Measurements from ENCODE around the gene VPS13A.
A peak's percentile ranks its signal among the peaks of the same experiment; 100 is the strongest.

The VPS13A gene

GRCh38 chr9:77451507-77451906, 274.2 kb downstream of the VPS13A start:
- no peak for DNase-seq (ENCODE audit: low spot score in 2 of 2)
- Histone ChIP-seq H3K27me3 (ENCODE audit: low read depth) (no peaks in the 10 kb centered on the region), H3K4me3 (no peak overlapping the region), H3K36me3 (replicated peaks) (no peaks in the 10 kb centered on the region), H3K9me3 (no peaks in the 10 kb centered on the region), H3K4me1 (no peaks in the 10 kb centered on the region)
- in situ Hi-C loops (cut with MboI; ENCODE audit: low sequenced_read_pairs), result loop anchor here (10.0 kb wide), 1 partner anchor 293 kb away; no protein-coding TSS in a partner anchor

- in situ Hi-C loops (cut with MboI; ENCODE audit: low sequenced_read_pairs), result loop anchor here (10.0 kb wide), 1 partner anchor 291 kb away; no protein-coding TSS in a partner anchor
- Histone ChIP-seq H3K36me3 (replicated peaks) (no peaks in the 10 kb centered on the region), H3K4me1 (no peaks in the 10 kb centered on the region), H3K9me3 (no peaks in the 10 kb centered on the region), H3K4me3 (no peak overlapping the region), H3K27me3 (ENCODE audit: low read depth) (no peaks in the 10 kb centered on the region)
- DNase-seq (ENCODE audit: low spot score in 2 of 2), result no peak
Observed at GRCh38 chr9:77453825-77454647, 276.7 kb downstream of the VPS13A start.

GRCh38 chr9:77454663-77455062, 277.3 kb downstream of the VPS13A start:
- no peak for DNase-seq (ENCODE audit: low spot score in 2 of 2)
- Histone ChIP-seq H3K4me1 (no peaks in the 10 kb centered on the region), H3K27me3 (ENCODE audit: low read depth) (no peaks in the 10 kb centered on the region), H3K9me3 (no peaks in the 10 kb centered on the region), H3K36me3 (replicated peaks) (no peaks in the 10 kb centered on the region), H3K4me3 (no peak overlapping the region)
- in situ Hi-C loops (cut with MboI; ENCODE audit: low sequenced_read_pairs), result loop anchor here (10.0 kb wide), 1 partner anchor 290 kb away; no protein-coding TSS in a partner anchor

GRCh38 chr9:77455312-77455927, 278.1 kb downstream of the VPS13A start:
- Histone ChIP-seq H3K4me3 (no peak overlapping the region), H3K9me3 (no peaks in the 10 kb centered on the region), H3K27me3 (ENCODE audit: low read depth) (no peaks in the 10 kb centered on the region), H3K36me3 (replicated peaks) (no peaks in the 10 kb centered on the region), H3K4me1 (no peaks in the 10 kb centered on the region)
- DNase-seq (ENCODE audit: low spot score in 2 of 2), result peak; percentile 29 to 77
- in situ Hi-C loops (cut with MboI; ENCODE audit: low sequenced_read_pairs), result loop anchor here (10.0 kb wide), 1 partner anchor 289 kb away; no protein-coding TSS in a partner anchor

- Histone ChIP-seq H3K4me1 (no peaks in the 10 kb centered on the region), H3K27me3 (ENCODE audit: low read depth) (no peaks in the 10 kb centered on the region), H3K4me3 (no peak overlapping the region), H3K9me3 (no peaks in the 10 kb centered on the region), H3K36me3 (replicated peaks) (no peaks in the 10 kb centered on the region)
- in situ Hi-C loops (cut with MboI; ENCODE audit: low sequenced_read_pairs), result loop anchor here (10.0 kb wide), 1 partner anchor 288 kb away; no protein-coding TSS in a partner anchor
- DNase-seq (ENCODE audit: low spot score in 2 of 2), result peak; percentile 67 to 89
Observed at GRCh38 chr9:77456829-77457437, 279.6 kb downstream of the VPS13A start.

- H3K9me3 ChIP-seq, result no peaks in the 10 kb centered on the region
- peak; percentile 74 to 83 for DNase-seq (ENCODE audit: low spot score in 2 of 2)
- H3K4me1 ChIP-seq, result no peaks in the 10 kb centered on the region
- in situ Hi-C loops (cut with MboI; ENCODE audit: low sequenced_read_pairs), result loop anchor here (10.0 kb wide), 1 partner anchor 287 kb away; no protein-coding TSS in a partner anchor
- H3K27me3 ChIP-seq (ENCODE audit: low read depth), result no peaks in the 10 kb centered on the region
- no peak overlapping the region for H3K4me3 ChIP-seq
- no peaks in the 10 kb centered on the region for H3K36me3 ChIP-seq (replicated peaks)
Observed at GRCh38 chr9:77457916-77458592, 280.7 kb downstream of the VPS13A start.

GRCh38 chr9:77460938-77461337, 283.6 kb downstream of the VPS13A start:
- no peaks in the 10 kb centered on the region for H3K4me1 ChIP-seq
- no peak overlapping the region for H3K4me3 ChIP-seq
- DNase-seq (ENCODE audit: low spot score in 2 of 2), result no peak
- no peaks in the 10 kb centered on the region for H3K9me3 ChIP-seq
- H3K27me3 ChIP-seq (ENCODE audit: low read depth), result no peaks in the 10 kb centered on the region
- in situ Hi-C loops (cut with MboI; ENCODE audit: low sequenced_read_pairs), result no loop called here
- no peaks in the 10 kb centered on the region for H3K36me3 ChIP-seq (replicated peaks)

- Histone ChIP-seq H3K9me3 (no peaks in the 10 kb centered on the region), H3K4me1 (no peaks in the 10 kb centered on the region), H3K36me3 (replicated peaks) (no peaks in the 10 kb centered on the region), H3K4me3 (no peak overlapping the region), H3K27me3 (ENCODE audit: low read depth) (no peaks in the 10 kb centered on the region; the same call in 1 of the 2 replicates)
- in situ Hi-C loops (cut with MboI; ENCODE audit: low sequenced_read_pairs), result no loop called here
- no peak for DNase-seq (ENCODE audit: low spot score in 2 of 2)
Observed at GRCh38 chr9:77462066-77462465, 284.7 kb downstream of the VPS13A start.

GRCh38 chr9:77463151-77463550, 285.8 kb downstream of the VPS13A start:
- in situ Hi-C loops (cut with MboI; ENCODE audit: low sequenced_read_pairs), result no loop called here
- H3K36me3 ChIP-seq (replicated peaks), result no peaks in the 10 kb centered on the region
- no peaks in the 10 kb centered on the region; the same call in 1 of the 2 replicates for H3K27me3 ChIP-seq (ENCODE audit: low read depth)
- no peaks in the 10 kb centered on the region for H3K4me1 ChIP-seq
- H3K9me3 ChIP-seq, result no peaks in the 10 kb centered on the region
- DNase-seq (ENCODE audit: low spot score in 2 of 2), result no peak
- H3K4me3 ChIP-seq, result no peak overlapping the region

GRCh38 chr9:77464661-77465060, 287.3 kb downstream of the VPS13A start:
- Histone ChIP-seq H3K9me3 (no peaks in the 10 kb centered on the region), H3K4me3 (no peak overlapping the region), H3K36me3 (replicated peaks) (no peaks in the 10 kb centered on the region), H3K4me1 (no peaks in the 10 kb centered on the region), H3K27me3 (ENCODE audit: low read depth) (peaks cover 2% of the 10 kb centered on the region; the same call in 1 of the 2 replicates)
- no peak for DNase-seq (ENCODE audit: low spot score in 2 of 2)
- in situ Hi-C loops (cut with MboI; ENCODE audit: low sequenced_read_pairs), result no loop called here

- H3K36me3 ChIP-seq (replicated peaks), result no peaks in the 10 kb centered on the region
- H3K27me3 ChIP-seq (ENCODE audit: low read depth), result peaks cover 2% of the 10 kb centered on the region; the same call in 1 of the 2 replicates
- no peak for DNase-seq (ENCODE audit: low spot score in 2 of 2)
- no peak overlapping the region for H3K4me3 ChIP-seq
- no peaks in the 10 kb centered on the region for H3K4me1 ChIP-seq
- no peaks in the 10 kb centered on the region for H3K9me3 ChIP-seq
- in situ Hi-C loops (cut with MboI; ENCODE audit: low sequenced_read_pairs), result no loop called here
Observed at GRCh38 chr9:77469515-77470231, 292.3 kb downstream of the VPS13A start.
